K562 (cell line): ENCODE results near the gene ERAL1.

Source experiments
- CTCF ChIP-seq, 3 experiments: IDR thresholded peaks in 2 of 3; conservative IDR thresholded peaks in 1 of 3; 2 replicates each; pipeline ENCODE4 v1.5.1; 2011 to 2012; ENCODE audit warnings: low read length in 3 of 3, mild to moderate bottlenecking in 3 of 3, control low read depth in 2 of 3, improper control_type of control experiment in 1 of 3, inconsistent platforms in 1 of 3, low read depth in 1 of 3, mixed read lengths in 1 of 3, moderate library complexity in 1 of 3; ENCODE audit not compliant: insufficient read depth in 2 of 3
- E2F5 ChIP-seq: sonication (generic); formaldehyde crosslinking; IDR thresholded peaks from 2 replicates; pipeline ENCODE4 v1.8.0; 2022; ENCODE audit warnings: mild to moderate bottlenecking, missing genetic modification reagents
- FOXJ3 ChIP-seq: sonication (generic); formaldehyde crosslinking; IDR thresholded peaks from 2 replicates; pipeline ENCODE4 v1.4.0; 2020; ENCODE audit warnings: mild to moderate bottlenecking, missing genetic modification reagents
- LEF1 ChIP-seq: fragments of 450-650 bp; IDR thresholded peaks from 2 replicates; pipeline ENCODE4 v1.6.1; 2016; ENCODE audit warnings: mild to moderate bottlenecking
- MTA3 ChIP-seq: fragments of 450-650 bp; formaldehyde crosslinking; IDR thresholded peaks from 2 replicates; pipeline ENCODE4 v1.6.1; 2017; ENCODE audit warnings: mild to moderate bottlenecking, borderline replicate concordance
- NFE2 ChIP-seq: IDR thresholded peaks from 2 replicates; pipeline ENCODE4 v1.6.1; 2014; ENCODE audit warnings: antibody characterized with exemption, low read depth
- PHB ChIP-seq: fragments of 250-450 bp; sonication (Bioruptor Pico); IDR thresholded peaks from 2 replicates; pipeline ENCODE4 v1.5.0; 2021
- POLR2AphosphoS5 ChIP-seq: IDR thresholded peaks from 2 replicates; pipeline ENCODE4 v1.6.1; 2011; ENCODE audit warnings: mild to moderate bottlenecking, low read depth, low read length, moderate library complexity; ENCODE audit not compliant: control insufficient read depth, insufficient read depth
- SMC3 ChIP-seq: conservative IDR thresholded peaks from 2 replicates; pipeline ENCODE4 v1.6.1; 2011; ENCODE audit warnings: low read depth, low read length, improper control_type of control experiment; ENCODE audit not compliant: insufficient read depth
- TBP ChIP-seq: optimal IDR thresholded peaks from 2 replicates; pipeline ENCODE3; 2011; ENCODE audit warnings: low read depth, low read length, improper control_type of control experiment
- TRIM25 ChIP-seq: fragments of 450-650 bp; IDR thresholded peaks from 2 replicates; pipeline ENCODE4 v1.7.0; 2016; ENCODE audit warnings: borderline replicate concordance
- YY1 ChIP-seq, 3 experiments: IDR thresholded peaks; 2 replicates each; pipeline ENCODE4 v1.6.1; 2011; ENCODE audit warnings: low read length in 2 of 3, mild to moderate bottlenecking in 2 of 3, moderate library complexity in 2 of 3, borderline replicate concordance in 1 of 3, control low read depth in 1 of 3, low read depth in 1 of 3; ENCODE audit not compliant: insufficient read depth in 3 of 3, insufficient replicate concordance in 2 of 3, control insufficient read depth in 1 of 3, insufficient read length in 1 of 3; ENCODE audit errors: extremely low read depth in 1 of 3
- ZNF121 ChIP-seq: sonication (generic); formaldehyde crosslinking; conservative IDR thresholded peaks from 2 replicates; pipeline ENCODE4 v1.8.0; 2022; ENCODE audit warnings: missing genetic modification reagents

DNA sequence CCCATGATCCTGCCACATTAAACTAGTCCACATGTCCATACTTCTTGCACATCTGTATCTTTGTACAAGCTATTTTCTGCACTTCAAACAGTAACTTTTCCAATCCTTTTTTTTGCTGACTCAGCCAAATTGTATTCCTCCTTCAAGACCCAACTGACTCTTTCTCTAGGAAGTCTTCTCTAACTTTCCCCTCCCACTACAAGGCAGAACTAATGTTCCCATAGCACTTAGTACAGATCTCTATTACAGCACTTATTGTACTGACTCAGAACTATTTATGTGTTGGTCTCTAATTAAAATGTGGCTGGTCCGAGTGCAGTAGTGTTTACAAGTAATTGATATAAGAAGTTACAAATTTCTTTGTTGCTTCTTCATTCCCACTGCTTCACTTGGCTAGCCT is 20.4 kb upstream of the ERAL1 start:
- TF ChIP-seq LEF1 (no peak), PHB (CRISPR knock-in tag) (no peak), POLR2AphosphoS5 (no peak), E2F5 (no peak), FOXJ3 (CRISPR knock-in tag) (no peak), SMC3 (no peak), ZNF121 (CRISPR knock-in tag) (no peak), TRIM25 (no peak), TBP (no peak), NFE2 (peak; percentile 21; the same call in 1 of the 2 replicates), YY1 (IDR thresholded peaks at IDR 0.05; ENCODE audit: borderline replicate concordance in 1 of 3, control insufficient read depth in 1 of 3, extremely low read depth in 1 of 3, insufficient read depth in 3 of 3, insufficient read length in 1 of 3, insufficient replicate concordance in 2 of 3, low read depth in 1 of 3, low read length in 2 of 3) (no peak), CTCF (IDR thresholded peaks at IDR 0.05 in 2 of 3, conservative IDR thresholded peaks at IDR 0.05 in 1 of 3; ENCODE audit: insufficient read depth in 2 of 3, low read depth in 1 of 3, low read length in 3 of 3) (no peak), MTA3 (no peak)
